ENCODE data around the gene RAPGEF3.

The RAPGEF3 gene

DNA sequence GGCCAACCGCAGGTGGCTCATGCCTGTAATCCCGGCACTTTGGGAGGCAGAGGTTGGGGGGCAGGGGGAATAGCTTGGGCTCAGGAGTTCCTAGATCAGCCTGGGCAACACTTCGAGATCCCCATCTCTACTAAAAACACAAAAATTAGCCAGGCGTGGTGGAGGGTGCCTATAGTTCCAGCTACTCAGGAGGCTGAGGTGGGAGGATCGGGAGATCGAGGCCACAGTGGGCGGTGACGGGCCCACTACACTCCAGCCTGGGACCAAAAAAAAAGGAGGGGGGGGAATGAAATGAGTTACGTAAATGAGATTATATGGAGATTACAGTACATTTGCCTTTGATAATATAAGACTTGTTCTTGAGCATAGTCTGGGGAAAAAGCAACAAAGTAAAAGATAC is 54.0 kb downstream of the RAPGEF3 start:
- H3K4me3 Mint-ChIP-seq, result peak overlapping the region; percentile 91
- TF ChIP-seq, protein P1, sequence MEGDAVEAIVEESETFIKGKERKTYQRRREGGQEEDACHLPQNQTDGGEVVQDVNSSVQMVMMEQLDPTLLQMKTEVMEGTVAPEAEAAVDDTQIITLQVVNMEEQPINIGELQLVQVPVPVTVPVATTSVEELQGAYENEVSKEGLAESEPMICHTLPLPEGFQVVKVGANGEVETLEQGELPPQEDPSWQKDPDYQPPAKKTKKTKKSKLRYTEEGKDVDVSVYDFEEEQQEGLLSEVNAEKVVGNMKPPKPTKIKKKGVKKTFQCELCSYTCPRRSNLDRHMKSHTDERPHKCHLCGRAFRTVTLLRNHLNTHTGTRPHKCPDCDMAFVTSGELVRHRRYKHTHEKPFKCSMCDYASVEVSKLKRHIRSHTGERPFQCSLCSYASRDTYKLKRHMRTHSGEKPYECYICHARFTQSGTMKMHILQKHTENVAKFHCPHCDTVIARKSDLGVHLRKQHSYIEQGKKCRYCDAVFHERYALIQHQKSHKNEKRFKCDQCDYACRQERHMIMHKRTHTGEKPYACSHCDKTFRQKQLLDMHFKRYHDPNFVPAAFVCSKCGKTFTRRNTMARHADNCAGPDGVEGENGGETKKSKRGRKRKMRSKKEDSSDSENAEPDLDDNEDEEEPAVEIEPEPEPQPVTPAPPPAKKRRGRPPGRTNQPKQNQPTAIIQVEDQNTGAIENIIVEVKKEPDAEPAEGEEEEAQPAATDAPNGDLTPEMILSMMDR (IDR thresholded peaks at IDR 0.05), result no peak
- peak overlapping the region; percentile 73 for H3K27ac Mint-ChIP-seq
- DNase-seq, result no peak
- H3K27me3 Mint-ChIP-seq (ENCODE audit: low read depth, poor library complexity), result no peaks in the 10 kb centered on the region
- H3K9me3 Mint-ChIP-seq, result no peaks in the 10 kb centered on the region
- peaks cover 38% of the 10 kb centered on the region for H3K36me3 Mint-ChIP-seq (ENCODE audit: low read depth)
- H3K4me1 Mint-ChIP-seq, result peaks cover 37% of the 10 kb centered on the region

- no peak overlapping the region for H3K27ac Mint-ChIP-seq
- H3K36me3 Mint-ChIP-seq (ENCODE audit: low read depth), result peaks cover 81% of the 10 kb centered on the region
- DNase-seq, result no peak
- peaks cover 21% of the 10 kb centered on the region for H3K4me1 Mint-ChIP-seq
- H3K4me3 Mint-ChIP-seq, result no peak overlapping the region
- TF ChIP-seq, protein P1 (IDR thresholded peaks at IDR 0.05), result no peak
- no peaks in the 10 kb centered on the region for H3K27me3 Mint-ChIP-seq (ENCODE audit: low read depth, poor library complexity)
- no peaks in the 10 kb centered on the region for H3K9me3 Mint-ChIP-seq
These were observed 58.4 kb downstream of the RAPGEF3 start for GRCh38 chr12:47700263-47700662.

DNA sequence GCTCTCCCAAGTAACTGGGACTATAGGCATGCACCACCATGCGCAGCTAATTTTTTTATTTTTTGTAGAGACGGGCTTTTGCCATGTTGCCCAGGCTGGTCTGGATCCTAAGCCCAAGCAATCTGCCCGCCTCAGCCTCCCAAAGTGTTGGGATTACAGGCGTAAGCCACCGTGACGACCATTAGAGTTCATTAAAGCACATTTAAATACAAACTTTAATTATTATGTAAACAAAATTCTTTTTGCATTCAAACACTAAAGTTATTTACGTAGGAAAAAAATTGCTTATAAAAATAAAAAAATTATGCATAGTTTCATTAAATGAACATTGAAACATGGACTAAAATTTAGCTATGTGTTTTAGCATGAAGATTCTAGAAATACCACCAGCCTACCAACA is 60.0 kb downstream of the RAPGEF3 start:
- Mint-ChIP-seq H3K27ac (no peak overlapping the region), H3K9me3 (no peaks in the 10 kb centered on the region), H3K27me3 (ENCODE audit: low read depth, poor library complexity) (peaks cover 4% of the 10 kb centered on the region), H3K36me3 (ENCODE audit: low read depth) (peaks cover 90% of the 10 kb centered on the region), H3K4me3 (no peak overlapping the region), H3K4me1 (peaks cover 6% of the 10 kb centered on the region)
- TF ChIP-seq, protein P1 (IDR thresholded peaks at IDR 0.05), result no peak
- no peak for DNase-seq

DNA sequence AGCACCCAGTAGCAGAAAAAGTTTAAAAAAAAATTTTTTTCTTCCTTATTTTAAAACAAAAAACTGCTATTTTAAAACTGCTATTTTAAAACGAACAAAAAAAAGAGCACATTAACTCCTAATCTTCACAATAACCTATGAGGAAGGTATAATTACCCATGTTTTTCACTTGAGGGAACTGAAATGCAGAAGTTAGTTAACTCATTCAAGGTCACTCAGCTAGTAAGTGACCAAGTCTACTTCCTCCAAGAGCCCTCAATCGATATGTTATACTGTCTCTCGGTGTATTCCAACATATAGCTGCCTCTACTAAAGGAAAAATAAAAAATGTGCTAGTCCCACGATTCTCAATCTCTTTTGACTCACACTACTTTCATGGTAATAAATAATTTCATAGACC is 60.6 kb downstream of the RAPGEF3 start:
- no peak for DNase-seq
- Mint-ChIP-seq H3K36me3 (ENCODE audit: low read depth) (peaks cover 91% of the 10 kb centered on the region), H3K4me1 (peaks cover under 1% of the 10 kb centered on the region), H3K9me3 (peaks cover 3% of the 10 kb centered on the region), H3K27ac (no peak overlapping the region), H3K4me3 (no peak overlapping the region), H3K27me3 (ENCODE audit: low read depth, poor library complexity) (peaks cover 4% of the 10 kb centered on the region)
- TF ChIP-seq, protein P1 (IDR thresholded peaks at IDR 0.05), result no peak

DNA sequence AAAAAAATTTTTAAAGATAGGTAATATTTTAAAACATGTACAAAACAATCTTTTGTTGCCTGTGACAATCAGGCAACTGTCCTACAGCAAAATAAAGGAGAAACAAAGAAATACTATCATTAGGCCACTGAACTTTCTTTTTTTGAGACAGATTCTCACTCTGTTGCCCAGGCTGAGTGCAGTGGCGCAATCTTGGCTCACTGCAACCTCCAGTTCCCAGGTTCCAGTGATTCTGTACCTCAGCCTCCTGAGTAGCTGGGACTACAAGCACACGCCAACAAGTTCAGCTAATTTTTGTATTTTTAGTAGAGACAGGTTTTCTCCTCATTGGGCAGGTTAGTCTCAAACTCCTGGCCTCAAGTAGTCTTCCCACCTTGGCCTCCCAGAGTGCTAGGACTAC is 69.5 kb downstream of the RAPGEF3 start:
- H3K9me3 Mint-ChIP-seq, result peaks cover 16% of the 10 kb centered on the region
- H3K4me3 Mint-ChIP-seq, result no peak overlapping the region
- H3K36me3 Mint-ChIP-seq (ENCODE audit: low read depth), result peaks cover 51% of the 10 kb centered on the region
- no peak overlapping the region for H3K27ac Mint-ChIP-seq
- TF ChIP-seq, protein P1 (IDR thresholded peaks at IDR 0.05), result no peak
- no peaks in the 10 kb centered on the region for H3K4me1 Mint-ChIP-seq
- DNase-seq, result no peak
- no peaks in the 10 kb centered on the region for H3K27me3 Mint-ChIP-seq (ENCODE audit: low read depth, poor library complexity)

DNA sequence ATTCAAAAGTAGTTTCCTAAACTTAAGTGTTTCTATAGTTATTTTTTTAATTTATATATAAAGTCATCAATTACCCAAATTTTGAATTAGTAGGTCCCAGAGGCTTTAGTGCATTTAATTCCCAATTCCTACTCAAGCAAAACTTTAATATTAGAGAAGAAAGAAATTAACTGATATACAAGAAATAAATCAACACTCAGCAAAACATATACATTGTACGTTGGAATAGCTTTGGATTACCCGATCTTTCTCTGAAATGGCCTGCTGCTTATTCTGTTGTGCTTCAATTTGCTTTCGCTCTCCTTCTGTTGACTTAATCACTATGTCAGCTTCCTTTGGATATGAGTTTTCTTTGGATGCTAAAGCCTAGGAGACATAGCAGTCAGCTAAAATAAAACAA is 71.0 kb downstream of the RAPGEF3 start:
- H3K9me3 Mint-ChIP-seq, result peaks cover 10% of the 10 kb centered on the region
- no peak for DNase-seq
- H3K4me1 Mint-ChIP-seq, result no peaks in the 10 kb centered on the region
- peaks cover 47% of the 10 kb centered on the region for H3K36me3 Mint-ChIP-seq (ENCODE audit: low read depth)
- no peak overlapping the region for H3K27ac Mint-ChIP-seq
- no peak overlapping the region for H3K4me3 Mint-ChIP-seq
- no peaks in the 10 kb centered on the region for H3K27me3 Mint-ChIP-seq (ENCODE audit: low read depth, poor library complexity)
- TF ChIP-seq, protein P1 (IDR thresholded peaks at IDR 0.05), result no peak

All from nephron progenitor cell (in vitro differentiated cells).